Duodenal mucosa (tissue), 2 donors: Measurements from ENCODE around the gene TYMS.

Experiments
- H3K27ac ChIP-seq: one replicate; pipeline ENCODE4 v1.7.0; 2013; ENCODE audit warnings: low read depth, low read length
- H3K27me3 ChIP-seq, 2 donors: one replicate each; pipeline ENCODE4 v1.7.0; 2013; ENCODE audit warnings: low read length in 2 of 2, control low read depth in 1 of 2; ENCODE audit not compliant: insufficient read depth in 2 of 2, control insufficient read depth in 1 of 2
- H3K36me3 ChIP-seq, 2 donors: one replicate each; pipeline ENCODE4 v1.7.0; 2013; ENCODE audit warnings: low read length in 2 of 2, control low read depth in 1 of 2; ENCODE audit not compliant: insufficient read depth in 2 of 2, control insufficient read depth in 1 of 2
- H3K4me1 ChIP-seq, 2 donors: one replicate each; pipeline ENCODE4 v1.7.0; 2013; ENCODE audit warnings: low read length in 2 of 2, control low read depth in 1 of 2; ENCODE audit not compliant: insufficient read depth in 2 of 2, control insufficient read depth in 1 of 2
- H3K4me3 ChIP-seq, 2 donors: one replicate each; pipeline ENCODE4 v1.7.0; 2013; ENCODE audit warnings: low read length in 2 of 2, low read depth in 1 of 2
- H3K9ac ChIP-seq, 2 donors: one replicate each; pipeline ENCODE4 v1.7.0; 2013; ENCODE audit warnings: low read length in 2 of 2, low read depth in 1 of 2
- H3K9me3 ChIP-seq, 2 donors: one replicate each; pipeline ENCODE4 v1.7.0; 2013; ENCODE audit warnings: low read length in 2 of 2, control low read depth in 1 of 2; ENCODE audit not compliant: control insufficient read depth in 1 of 2

The TYMS gene

GRCh38 chr18:657311-658000 lies at the start of gene TYMS:
TYMS (plus strand) TSS chr18:657653; CDS start chr18:657743, 90 bp downstream.
- Histone ChIP-seq H3K27me3 (no peaks in the 10 kb centered on the region), H3K9me3 (no peaks in the 10 kb centered on the region), H3K4me1 (peaks cover 4 to 6% of the 10 kb centered on the region in 2 donors), H3K9ac (peak within 1 kb of the TSS; percentile 67 to 77), H3K4me3 (peak within 1 kb of the TSS; percentile 90), H3K36me3 (peaks cover 0 to 2% of the 10 kb centered on the region in 2 donors), H3K27ac (peak within 1 kb of the TSS; percentile 68)

- Histone ChIP-seq H3K4me1 (no peaks in the 10 kb centered on the region), H3K27me3 (no peaks in the 10 kb centered on the region), H3K36me3 (no peaks in the 10 kb centered on the region), H3K9me3 (no peaks in the 10 kb centered on the region), H3K27ac (no peak overlapping the region), H3K9ac (no peak overlapping the region), H3K4me3 (no peak overlapping the region)
Observed at GRCh38 chr18:607930-608329, 49.5 kb upstream of the TYMS start.

- Histone ChIP-seq H3K9ac (no peak overlapping the region), H3K4me1 (peaks cover 0 to under 1% of the 10 kb centered on the region in 2 donors), H3K36me3 (no peaks in the 10 kb centered on the region)
Observed at GRCh38 chr18:610214-610928, 47.1 kb upstream of the TYMS start.

GRCh38 chr18:612156-612555 lies 45.3 kb upstream of the TYMS start:
- no peak overlapping the region for H3K27ac ChIP-seq
- H3K4me1 ChIP-seq, result peaks cover 0 to 6% of the 10 kb centered on the region in 2 donors
- H3K27me3 ChIP-seq, result no peaks in the 10 kb centered on the region
- no peak overlapping the region for H3K9ac ChIP-seq
- H3K36me3 ChIP-seq, result no peaks in the 10 kb centered on the region
- H3K9me3 ChIP-seq, result no peaks in the 10 kb centered on the region
- no peak overlapping the region for H3K4me3 ChIP-seq

More at GRCh38 chr18:610214-610928, 47.1 kb upstream of the TYMS start:
- no peaks in the 10 kb centered on the region for H3K27me3 ChIP-seq
- H3K4me3 ChIP-seq, result no peak overlapping the region
- H3K9me3 ChIP-seq, result no peaks in the 10 kb centered on the region
- H3K27ac ChIP-seq, result no peak overlapping the region

GRCh38 chr18:614193-614592 lies 43.3 kb upstream of the TYMS start:
- H3K4me1 ChIP-seq, result peaks cover 0 to 6% of the 10 kb centered on the region in 2 donors
- no peaks in the 10 kb centered on the region for H3K36me3 ChIP-seq
- no peaks in the 10 kb centered on the region for H3K9me3 ChIP-seq
- H3K9ac ChIP-seq, result no peak overlapping the region
- H3K27ac ChIP-seq, result no peak overlapping the region
- H3K4me3 ChIP-seq, result no peak overlapping the region
- H3K27me3 ChIP-seq, result no peaks in the 10 kb centered on the region

GRCh38 chr18:615092-615521 lies 42.3 kb upstream of the TYMS start:
- no peaks in the 10 kb centered on the region for H3K9me3 ChIP-seq
- no peaks in the 10 kb centered on the region for H3K36me3 ChIP-seq
- no peak overlapping the region for H3K9ac ChIP-seq
- H3K4me1 ChIP-seq, result peaks cover 0 to 6% of the 10 kb centered on the region in 2 donors
- H3K27ac ChIP-seq, result no peak overlapping the region
- no peak overlapping the region for H3K4me3 ChIP-seq
- no peaks in the 10 kb centered on the region for H3K27me3 ChIP-seq

- no peak overlapping the region for H3K4me3 ChIP-seq
- H3K27ac ChIP-seq, result no peak overlapping the region
- no peaks in the 10 kb centered on the region for H3K9me3 ChIP-seq
- H3K27me3 ChIP-seq, result no peaks in the 10 kb centered on the region
- H3K9ac ChIP-seq, result no peak overlapping the region
- H3K36me3 ChIP-seq, result no peaks in the 10 kb centered on the region
- H3K4me1 ChIP-seq, result peaks cover 0 to 6% of the 10 kb centered on the region in 2 donors
Observed at GRCh38 chr18:615773-616172, 41.7 kb upstream of the TYMS start.

- Histone ChIP-seq H3K9ac (no peak overlapping the region), H3K36me3 (no peaks in the 10 kb centered on the region), H3K27ac (no peak overlapping the region), H3K4me1 (peaks cover 0 to 6% of the 10 kb centered on the region in 2 donors), H3K4me3 (no peak overlapping the region), H3K27me3 (no peaks in the 10 kb centered on the region), H3K9me3 (no peaks in the 10 kb centered on the region)
Observed at GRCh38 chr18:616380-616995, 41.0 kb upstream of the TYMS start.

- Histone ChIP-seq H3K9ac (no peak overlapping the region), H3K4me1 (peaks cover 0 to 6% of the 10 kb centered on the region in 2 donors), H3K4me3 (no peak overlapping the region), H3K27ac (no peak overlapping the region), H3K9me3 (no peaks in the 10 kb centered on the region), H3K27me3 (peaks cover 0 to 3% of the 10 kb centered on the region in 2 donors), H3K36me3 (no peaks in the 10 kb centered on the region)
Observed at GRCh38 chr18:617970-618504, 39.4 kb upstream of the TYMS start.

GRCh38 chr18:618618-619017 lies 38.8 kb upstream of the TYMS start:
- H3K4me1 ChIP-seq, result peaks cover 0 to 6% of the 10 kb centered on the region in 2 donors
- no peak overlapping the region for H3K4me3 ChIP-seq
- H3K27me3 ChIP-seq, result peaks cover 0 to 3% of the 10 kb centered on the region in 2 donors
- H3K27ac ChIP-seq, result no peak overlapping the region
- no peaks in the 10 kb centered on the region for H3K36me3 ChIP-seq
- no peak overlapping the region for H3K9ac ChIP-seq
- no peaks in the 10 kb centered on the region for H3K9me3 ChIP-seq
